Body of pancreas (tissue), 4 donors: ENCODE results near the gene CTIF. TPM values are rescaled to one million over a fixed set of nuclear protein-coding genes. Genes with fewer than 3 reads are reported as not detected.

Source experiments
- ATAC-seq: fragments of 150-250 bp; one replicate; pipeline ENCODE4 v1.9.1; 2016
- DNase-seq, 4 donors: peaks; one replicate each; pipeline ENCODE4 v3.0.0-alpha.2; 2019
- H3K27ac ChIP-seq, 4 donors: fragments of 200-600 bp; sonication (generic); 1 replicate in 3 of 4; 2 replicates in 1 of 4; pipeline versions ENCODE4 v1.5.1 to v1.6.1; 2016 to 2019; ENCODE audit warnings: mild to moderate bottlenecking in 1 of 4, mixed read lengths in 1 of 4, moderate library complexity in 1 of 4
- H3K27me3 ChIP-seq, 2 donors: fragments of 200-600 bp; sonication (generic); one replicate each; pipeline ENCODE4 v1.6.0; 2016; ENCODE audit warnings: mild to moderate bottlenecking in 1 of 2
- H3K36me3 ChIP-seq, 2 donors: fragments of 200-600 bp; sonication (generic); replicated peaks in 1 of 2; 2 replicates each; pipeline ENCODE4 v1.5.1; 2016; ENCODE audit warnings: low read depth in 2 of 2; ENCODE audit not compliant: insufficient read depth in 1 of 2
- H3K4me1 ChIP-seq: fragments of 200-600 bp; sonication (generic); one replicate; pipeline ENCODE4 v1.6.0; 2016
- H3K4me3 ChIP-seq, 2 donors: fragments of 200-600 bp; sonication (generic); 1 replicate in 1 of 2; 2 replicates in 1 of 2; pipeline ENCODE4 v1.5.1; 2016 to 2019
- H3K9me3 ChIP-seq, 3 donors: fragments of 200-600 bp; sonication (generic); 1 replicate in 2 of 3; 2 replicates in 1 of 3; pipeline ENCODE4 v1.5.1; 2016
- POLR2A ChIP-seq, 3 donors: fragments of 450-650 bp; IDR thresholded peaks; one replicate each; pipeline ENCODE4 v1.6.1; 2016; ENCODE audit warnings: antibody characterized with exemption in 3 of 3, mild to moderate bottlenecking in 2 of 3
- WGBS, 2 donors: methylation state at CpG; one replicate each; pipeline ENCODE4 v1.1.5; 2017; 5-methylcytosine and 5-hydroxymethylcytosine counted together
- intact Hi-C: fragments of 100-400 bp; cut with DNase I; formaldehyde crosslinking; loops from one replicate; pipeline ENCODE4 v1.15.1; 2023
- total RNA-seq, 2 donors: library from RNA; depleted of rRNA; stranded (reverse); fragments of >200 nt; gene quantifications; one replicate each; pipeline ENCODE4 v1.1.0, GENCODE V29; 2016
- TF ChIP-seq, protein P1 (sequence below), 7 experiments: fragments of 450-650 bp in 4 of 7; fragments of 200-600 bp in 3 of 7; sonication (generic) in 3 of 7; IDR thresholded peaks; one replicate each; pipeline ENCODE4 v1.5.1; 2016 to 2019; ENCODE audit warnings: antibody characterized with exemption in 7 of 7

CTIF gene
- total RNA-seq, 2 donors from 2014 or later, result 18.7 to 24.4 TPM

DNA sequence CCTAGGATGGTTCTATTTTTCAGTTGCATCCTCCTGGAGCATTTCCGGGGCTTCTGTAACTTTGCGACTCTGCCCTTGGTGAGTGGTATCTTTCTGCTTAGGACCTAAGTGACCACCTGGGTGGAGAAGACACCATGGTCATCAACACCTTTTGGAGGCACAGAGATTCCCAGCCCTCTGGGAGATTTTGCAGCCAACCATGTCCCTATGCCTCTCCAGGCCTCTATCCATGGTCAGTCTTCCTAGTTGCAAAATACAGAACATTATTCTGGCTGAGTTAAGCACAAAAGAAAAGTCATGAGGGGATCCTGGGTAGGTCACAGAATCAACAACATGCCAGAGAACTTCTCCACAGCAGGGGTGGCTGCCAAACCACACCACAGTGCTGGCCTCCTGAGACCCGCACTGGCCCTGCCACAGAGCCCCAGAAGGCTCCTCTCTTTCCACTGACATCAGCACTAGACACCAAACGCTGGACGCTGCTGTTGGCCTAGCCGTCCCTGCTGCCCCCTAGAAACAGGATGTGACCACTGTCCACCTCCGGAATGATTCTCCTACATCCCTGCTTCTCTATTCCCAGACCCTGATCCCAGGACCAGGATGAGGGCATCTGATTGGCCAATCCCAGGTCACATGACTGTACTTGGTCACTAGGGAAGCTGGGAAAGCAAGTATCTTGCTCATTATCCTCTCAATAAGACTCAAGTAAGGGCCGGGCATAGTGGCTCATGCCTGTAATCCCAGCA is 364.2 kb downstream of the CTIF start:
- Histone ChIP-seq H3K9me3 (peaks cover 0 to 5% (median 0%) of the 10 kb centered on the region in 3 donors), H3K4me1 (peaks cover 15% of the 10 kb centered on the region), H3K36me3 (no peaks in the 10 kb centered on the region), H3K4me3 (no peak overlapping the region), H3K27ac (peak overlapping the region in 2 of 4 donors; percentile 69 to 81), H3K27me3 (no peaks in the 10 kb centered on the region)
- WGBS, 2 donors, result 79 to 90% methylated on average over 7 to 8 of the region's 8 CpGs
- peak; percentile 31 to 71 (median 40) for DNase-seq
- peak in 1 of 3 donors; percentile 7 for TF ChIP-seq POLR2A (IDR thresholded peaks at IDR 0.05)
- TF ChIP-seq, protein P1, sequence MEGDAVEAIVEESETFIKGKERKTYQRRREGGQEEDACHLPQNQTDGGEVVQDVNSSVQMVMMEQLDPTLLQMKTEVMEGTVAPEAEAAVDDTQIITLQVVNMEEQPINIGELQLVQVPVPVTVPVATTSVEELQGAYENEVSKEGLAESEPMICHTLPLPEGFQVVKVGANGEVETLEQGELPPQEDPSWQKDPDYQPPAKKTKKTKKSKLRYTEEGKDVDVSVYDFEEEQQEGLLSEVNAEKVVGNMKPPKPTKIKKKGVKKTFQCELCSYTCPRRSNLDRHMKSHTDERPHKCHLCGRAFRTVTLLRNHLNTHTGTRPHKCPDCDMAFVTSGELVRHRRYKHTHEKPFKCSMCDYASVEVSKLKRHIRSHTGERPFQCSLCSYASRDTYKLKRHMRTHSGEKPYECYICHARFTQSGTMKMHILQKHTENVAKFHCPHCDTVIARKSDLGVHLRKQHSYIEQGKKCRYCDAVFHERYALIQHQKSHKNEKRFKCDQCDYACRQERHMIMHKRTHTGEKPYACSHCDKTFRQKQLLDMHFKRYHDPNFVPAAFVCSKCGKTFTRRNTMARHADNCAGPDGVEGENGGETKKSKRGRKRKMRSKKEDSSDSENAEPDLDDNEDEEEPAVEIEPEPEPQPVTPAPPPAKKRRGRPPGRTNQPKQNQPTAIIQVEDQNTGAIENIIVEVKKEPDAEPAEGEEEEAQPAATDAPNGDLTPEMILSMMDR (IDR thresholded peaks at IDR 0.05), result no peak
- intact Hi-C loops, result no loop called here
- ATAC-seq, result peak; percentile 47

GRCh38 chr18:48904091-48904490 is 365.3 kb downstream of the CTIF start:
- H3K4me3 ChIP-seq, result no peak overlapping the region
- peaks cover 0 to 5% (median 0%) of the 10 kb centered on the region in 3 donors for H3K9me3 ChIP-seq
- DNase-seq (no peak), ATAC-seq (no peak)
- WGBS, 2 donors, result 95 to 100% methylated on average over 2 of the region's 2 CpGs
- no peak for TF ChIP-seq POLR2A (IDR thresholded peaks at IDR 0.05)
- TF ChIP-seq, protein P1 (IDR thresholded peaks at IDR 0.05), result no peak
- no peaks in the 10 kb centered on the region for H3K27me3 ChIP-seq
- H3K27ac ChIP-seq, result no peak overlapping the region
- no peaks in the 10 kb centered on the region for H3K36me3 ChIP-seq
- intact Hi-C loops, result no loop called here
- H3K4me1 ChIP-seq, result peaks cover 15% of the 10 kb centered on the region

DNA sequence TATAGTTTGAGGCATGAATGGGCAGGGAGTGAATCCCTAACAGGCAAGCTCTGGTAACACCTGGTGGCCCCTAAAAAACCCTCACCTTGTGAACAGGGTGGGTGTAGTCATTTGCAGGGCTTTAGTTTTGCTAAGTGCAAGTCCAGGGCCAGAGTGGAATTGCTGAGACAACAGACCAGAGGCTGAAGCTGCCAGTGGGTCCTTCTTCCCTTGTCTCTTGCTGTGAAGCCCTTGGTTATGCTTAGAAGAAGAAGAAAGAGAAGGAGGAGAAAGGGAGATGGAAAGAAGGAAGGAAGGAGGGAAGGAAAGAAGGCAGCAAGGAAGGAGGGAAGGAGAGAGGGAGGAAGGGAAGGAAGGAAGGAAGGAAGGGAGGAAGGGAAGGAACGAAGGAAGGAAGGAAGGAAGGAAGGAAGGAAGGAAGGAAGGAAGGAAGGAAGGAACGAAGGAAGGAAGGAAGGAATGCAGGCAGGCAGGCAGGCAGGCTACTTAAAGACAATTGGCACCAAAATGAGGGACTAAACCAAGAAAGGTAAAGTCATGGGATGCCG is 366.1 kb downstream of the CTIF start:
- intact Hi-C loops, result no loop called here
- peaks cover 15% of the 10 kb centered on the region for H3K4me1 ChIP-seq
- TF ChIP-seq, protein P1 (IDR thresholded peaks at IDR 0.05), result no peak
- no peak for TF ChIP-seq POLR2A (IDR thresholded peaks at IDR 0.05)
- H3K4me3 ChIP-seq, result no peak overlapping the region
- no peaks in the 10 kb centered on the region for H3K36me3 ChIP-seq
- no peak overlapping the region for H3K27ac ChIP-seq
- DNase-seq (no peak), ATAC-seq (no peak)
- no peaks in the 10 kb centered on the region for H3K27me3 ChIP-seq
- 81 to 95% methylated on average over 3 of the region's 3 CpGs for WGBS, 2 donors
- H3K9me3 ChIP-seq, result peaks cover 0 to 5% (median 0%) of the 10 kb centered on the region in 3 donors

DNA sequence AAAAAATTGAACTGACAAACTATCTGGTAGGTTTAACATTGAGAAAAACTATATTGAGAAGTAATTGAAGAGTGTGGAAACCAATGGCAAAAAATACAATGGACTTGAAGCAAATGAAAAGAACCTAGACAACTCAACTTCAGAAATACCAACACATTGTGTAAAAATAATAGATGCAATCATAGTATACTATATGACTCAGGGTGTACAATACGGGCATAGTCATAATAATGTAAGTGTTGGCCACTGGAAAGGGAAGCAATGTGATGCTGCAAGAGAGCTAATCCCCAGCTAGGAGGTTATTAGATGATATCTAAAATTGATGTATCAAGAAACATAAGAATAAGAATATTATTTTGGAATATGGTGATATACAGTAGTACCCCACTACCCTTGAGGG is 366.7 kb downstream of the CTIF start:
- Histone ChIP-seq H3K36me3 (no peaks in the 10 kb centered on the region), H3K9me3 (peaks cover 0 to 5% (median 0%) of the 10 kb centered on the region in 3 donors), H3K4me3 (no peak overlapping the region), H3K27ac (no peak overlapping the region), H3K27me3 (no peaks in the 10 kb centered on the region), H3K4me1 (peaks cover 15% of the 10 kb centered on the region)
- DNase-seq (no peak), ATAC-seq (no peak)
- TF ChIP-seq, protein P1 (IDR thresholded peaks at IDR 0.05), result no peak
- TF ChIP-seq POLR2A (IDR thresholded peaks at IDR 0.05), result no peak
- intact Hi-C loops, result no loop called here
- 83 to 94% methylated on average over 1 of the region's 1 CpG for WGBS, 2 donors
